Raji (cell line): ENCODE measurements around the gene PRKAG3.

Experiments used
- POLR2A ChIP-seq: IDR thresholded peaks from 2 replicates; pipeline ENCODE4 v1.6.1; 2011; ENCODE audit warnings: low read depth, low read length, control low read depth; ENCODE audit not compliant: insufficient read depth

Gene PRKAG3

GRCh38 chr2:218871345-218872302 lies 40.0 kb upstream of the PRKAG3 start:
- no peak for TF ChIP-seq POLR2A

GRCh38 chr2:218870984-218871344 lies 39.4 kb upstream of the PRKAG3 start:
- no peak for TF ChIP-seq POLR2A

GRCh38 chr2:218869064-218869463 lies 37.5 kb upstream of the PRKAG3 start:
- no peak for TF ChIP-seq POLR2A

- TF ChIP-seq POLR2A = no peak
These were observed 36.3 kb upstream of the PRKAG3 start for GRCh38 chr2:218867900-218868299.

- no peak for TF ChIP-seq POLR2A
These were observed 34.4 kb upstream of the PRKAG3 start for GRCh38 chr2:218865999-218866398.

- no peak for TF ChIP-seq POLR2A
These were observed 33.8 kb upstream of the PRKAG3 start for GRCh38 chr2:218865396-218865795.

- TF ChIP-seq POLR2A = no peak
These were observed 31.5 kb upstream of the PRKAG3 start for GRCh38 chr2:218863021-218863520.

- no peak for TF ChIP-seq POLR2A
These were observed 30.2 kb upstream of the PRKAG3 start for GRCh38 chr2:218861645-218862318.

- TF ChIP-seq POLR2A = no peak
These were observed 29.4 kb upstream of the PRKAG3 start for GRCh38 chr2:218860950-218861381.

- TF ChIP-seq POLR2A = no peak
These were observed 28.6 kb upstream of the PRKAG3 start for GRCh38 chr2:218859988-218860831.

- TF ChIP-seq POLR2A = no peak
These were observed 28.0 kb upstream of the PRKAG3 start, which contains the start of gene WNT6 for GRCh38 chr2:218859556-218859987. Gene WNT6 (plus strand): TSS chr2:218859805. CDS start chr2:218860038, 233 bp downstream.

GRCh38 chr2:218858671-218859555 lies 27.3 kb upstream of the PRKAG3 start:
- no peak for TF ChIP-seq POLR2A

GRCh38 chr2:218858138-218858445 lies 26.5 kb upstream of the PRKAG3 start:
- TF ChIP-seq POLR2A = no peak
